Astrocyte of the cerebellum (primary cell): ENCODE measurements around the gene TRIM28.

Experiments used
- DNase-seq: peaks from one replicate; pipeline ENCODE4 v3.0.0-alpha.2; 2011; ENCODE audit warnings: low read depth
- H3K4me3 ChIP-seq: 2 replicates; pipeline ENCODE4 v1.5.1; 2011; ENCODE audit warnings: mild to moderate bottlenecking, low read depth, low read length, moderate library complexity
- in situ Hi-C: cut with HindIII; loops from 2 replicates; pipeline ENCODE4 v1.10.0; 2017; ENCODE audit warnings: low sequenced_read_pairs
- TF ChIP-seq, protein P1 (sequence below): IDR thresholded peaks from 2 replicates; pipeline ENCODE4 v1.5.1; 2012; ENCODE audit warnings: low read length, low read depth, moderate library complexity, mild to moderate bottlenecking; ENCODE audit errors: missing control alignments

Gene TRIM28

DNA sequence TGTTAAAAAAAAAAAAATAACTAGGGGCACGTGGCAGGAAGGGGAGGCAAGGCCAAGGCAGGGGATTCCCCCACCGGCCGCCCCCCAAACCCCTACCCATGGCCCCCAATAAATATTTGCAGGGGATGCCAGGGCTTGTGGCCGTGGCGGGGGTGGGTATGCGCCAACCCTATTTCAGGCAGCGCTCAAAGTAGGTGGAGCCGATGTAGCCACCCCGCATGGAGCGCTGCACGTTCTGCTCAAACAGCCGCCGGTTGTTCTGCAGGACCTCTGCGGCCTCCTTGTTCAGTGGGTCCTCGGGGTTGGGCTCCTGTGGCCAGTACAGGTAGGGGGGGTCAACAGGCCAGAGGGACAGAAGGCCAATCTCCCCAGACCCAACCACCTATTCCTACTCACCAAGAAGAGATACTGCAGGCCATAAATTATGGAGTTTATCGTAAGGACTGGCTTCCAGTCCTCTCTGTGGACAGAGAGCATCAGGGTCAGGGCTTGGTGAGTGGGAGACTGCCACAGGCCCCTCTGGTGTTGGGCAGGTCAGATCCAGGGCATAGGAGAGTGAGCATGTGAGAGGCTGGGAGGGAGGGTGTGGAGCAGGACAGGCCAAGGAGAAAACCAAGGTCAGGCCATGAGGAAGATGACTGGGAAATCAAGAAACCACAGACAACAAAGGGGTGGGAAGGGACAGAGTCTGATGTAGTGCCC is 12.2 kb downstream of the TRIM28 start:
- in situ Hi-C loops = no loop called here
- no peak for DNase-seq

DNA sequence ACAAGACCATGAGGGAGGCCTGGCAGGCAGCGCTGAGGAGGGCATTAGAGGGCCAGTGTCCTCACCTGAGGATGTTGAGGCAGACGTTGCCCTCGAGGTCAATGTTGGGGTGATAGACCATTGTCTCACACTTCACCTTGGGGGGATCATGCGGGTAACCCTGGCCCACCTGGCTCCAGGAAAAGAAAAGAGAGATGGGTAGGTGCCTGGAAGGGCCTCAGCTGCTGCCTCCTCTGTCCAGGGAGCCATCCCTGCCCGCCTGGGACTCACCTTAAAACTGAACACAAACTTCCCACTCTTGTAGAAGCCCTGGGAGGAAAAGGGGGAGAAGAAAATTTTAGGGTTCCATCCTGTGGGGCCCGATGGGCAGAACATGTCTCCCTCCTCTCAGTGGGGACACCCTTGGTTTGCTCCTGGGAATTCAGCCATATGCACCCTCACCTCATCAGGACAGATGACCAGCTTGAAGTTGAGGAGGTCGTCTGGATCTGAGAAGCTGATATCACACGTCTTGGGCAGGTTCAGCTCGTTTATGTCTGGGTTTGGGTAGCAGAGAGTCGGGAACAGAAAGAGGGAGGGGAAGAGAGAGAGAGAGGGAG is 12.9 kb downstream of the TRIM28 start:
- TF ChIP-seq, protein P1, sequence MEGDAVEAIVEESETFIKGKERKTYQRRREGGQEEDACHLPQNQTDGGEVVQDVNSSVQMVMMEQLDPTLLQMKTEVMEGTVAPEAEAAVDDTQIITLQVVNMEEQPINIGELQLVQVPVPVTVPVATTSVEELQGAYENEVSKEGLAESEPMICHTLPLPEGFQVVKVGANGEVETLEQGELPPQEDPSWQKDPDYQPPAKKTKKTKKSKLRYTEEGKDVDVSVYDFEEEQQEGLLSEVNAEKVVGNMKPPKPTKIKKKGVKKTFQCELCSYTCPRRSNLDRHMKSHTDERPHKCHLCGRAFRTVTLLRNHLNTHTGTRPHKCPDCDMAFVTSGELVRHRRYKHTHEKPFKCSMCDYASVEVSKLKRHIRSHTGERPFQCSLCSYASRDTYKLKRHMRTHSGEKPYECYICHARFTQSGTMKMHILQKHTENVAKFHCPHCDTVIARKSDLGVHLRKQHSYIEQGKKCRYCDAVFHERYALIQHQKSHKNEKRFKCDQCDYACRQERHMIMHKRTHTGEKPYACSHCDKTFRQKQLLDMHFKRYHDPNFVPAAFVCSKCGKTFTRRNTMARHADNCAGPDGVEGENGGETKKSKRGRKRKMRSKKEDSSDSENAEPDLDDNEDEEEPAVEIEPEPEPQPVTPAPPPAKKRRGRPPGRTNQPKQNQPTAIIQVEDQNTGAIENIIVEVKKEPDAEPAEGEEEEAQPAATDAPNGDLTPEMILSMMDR = no peak
- in situ Hi-C loops = no loop called here
- no peak for DNase-seq
- H3K4me3 ChIP-seq = peak overlapping the region; percentile 78

More for the DNA sequence above, 12.2 kb downstream of the TRIM28 start:
- H3K4me3 ChIP-seq = no peak overlapping the region
- TF ChIP-seq, protein P1 = no peak

DNA sequence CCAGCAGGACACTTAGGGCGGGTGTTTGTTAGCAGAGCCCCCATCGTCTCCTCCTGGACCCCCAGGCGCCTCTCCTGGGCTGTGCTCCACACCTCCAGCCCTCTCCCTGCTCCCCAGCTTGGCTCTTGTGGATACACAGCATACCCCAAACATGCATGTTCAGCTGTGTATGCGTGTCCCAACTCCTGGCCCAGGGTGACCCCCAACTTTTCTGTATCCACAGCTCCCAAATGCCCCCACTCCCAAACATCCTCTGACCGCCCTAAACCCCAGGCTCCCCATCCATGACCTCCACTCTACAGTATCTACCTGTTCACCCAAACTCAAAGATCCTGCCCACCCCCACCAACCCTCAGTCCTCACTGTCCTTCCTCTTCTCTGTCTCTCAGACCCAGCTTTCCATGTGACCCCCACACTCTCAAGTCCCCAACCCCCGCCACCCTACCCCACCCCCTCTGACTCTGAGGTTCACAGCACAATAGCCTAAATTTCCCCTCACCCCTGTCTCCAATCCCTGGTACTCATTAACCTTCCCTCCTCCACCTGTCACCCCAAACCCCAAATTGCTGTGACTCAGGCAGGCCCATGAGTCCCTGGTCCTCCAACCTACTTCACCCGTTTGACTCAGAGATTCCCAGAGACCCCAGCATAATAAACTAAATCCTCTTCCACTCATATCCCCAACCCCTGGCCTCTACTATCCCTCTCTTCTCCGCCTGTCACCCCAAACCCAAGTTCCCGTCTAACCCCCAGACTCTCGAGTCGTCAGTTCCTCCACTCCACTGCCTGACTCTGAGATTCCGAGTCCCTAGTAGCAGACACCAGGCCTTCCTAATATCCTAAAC is 13.6 kb downstream of the TRIM28 start:
- TF ChIP-seq, protein P1 = no peak
- in situ Hi-C loops = no loop called here
- peak overlapping the region; percentile 78 for H3K4me3 ChIP-seq
- no peak for DNase-seq

DNA sequence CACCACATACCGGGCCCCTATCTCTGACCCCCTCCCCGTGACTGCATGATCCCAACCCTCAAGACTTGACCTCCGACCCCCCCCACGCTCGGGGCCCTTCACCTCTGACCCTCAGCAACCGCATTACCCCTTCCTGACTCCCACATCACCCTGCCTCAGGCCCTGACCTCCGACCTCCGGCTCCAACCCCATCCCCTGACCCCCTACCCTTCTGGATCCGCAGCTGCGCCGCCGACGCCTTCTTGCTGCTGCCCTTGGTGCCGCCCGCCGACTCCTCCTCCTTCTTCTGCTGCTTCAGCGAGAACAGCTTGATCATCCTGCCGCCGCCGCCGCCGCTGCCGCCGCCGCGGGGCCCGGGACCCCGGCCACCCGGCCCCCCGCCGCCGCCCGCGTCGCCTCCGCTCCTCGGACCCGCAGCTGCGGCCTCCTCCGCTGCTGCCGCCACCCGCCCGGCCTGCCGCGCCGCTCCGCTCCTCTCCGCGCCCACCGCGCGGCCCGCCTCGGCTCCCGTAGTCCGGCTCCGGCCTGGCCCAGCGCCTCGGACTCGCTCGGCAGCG is 14.3 kb downstream of the TRIM28 start, which contains the start of gene UBE2M:
TSS of gene UBE2M (minus strand) at position 546 of the 557 bp plus-strand sequence. CDS start at position 316, 230 bp downstream.
- in situ Hi-C loops = no loop called here
- DNase-seq = no peak
- H3K4me3 ChIP-seq = peak within 1 kb of the TSS; percentile 78
- TF ChIP-seq, protein P1 = no peak

DNA sequence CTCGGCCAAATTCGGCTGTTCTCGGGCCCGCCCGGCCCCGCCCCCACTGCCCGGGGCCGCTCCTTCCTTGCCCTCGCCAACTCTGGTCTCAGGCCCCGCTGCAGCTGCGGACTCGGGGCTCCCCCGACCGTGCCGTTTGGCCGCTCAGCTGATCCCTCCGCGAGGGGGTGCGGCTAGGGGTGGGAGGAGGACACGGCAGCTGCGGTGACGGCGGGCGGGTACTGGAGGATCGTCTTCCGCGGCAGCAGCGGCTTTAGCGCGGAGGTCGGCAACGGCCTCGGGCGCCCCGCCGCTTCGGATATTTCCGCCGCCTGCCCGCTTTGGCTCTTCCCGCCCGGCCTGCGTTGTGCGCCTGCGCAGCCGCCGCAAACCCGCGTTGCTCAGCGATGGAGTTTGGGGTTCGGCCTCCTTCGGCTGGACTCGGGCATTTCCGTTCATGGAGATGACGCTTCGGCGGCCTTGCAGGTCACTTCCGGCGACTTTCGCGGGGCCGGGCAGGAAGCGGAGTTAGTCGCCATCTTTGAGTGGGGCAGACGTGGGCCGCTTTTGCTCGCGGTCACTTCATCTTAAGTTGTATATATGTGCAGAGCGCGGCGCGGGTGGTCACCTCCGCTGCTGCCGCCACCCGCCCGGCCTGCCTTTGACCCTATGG is 14.9 kb downstream of the TRIM28 start:
- DNase-seq = peak; percentile 97
- in situ Hi-C loops = no loop called here
- TF ChIP-seq, protein P1 = no peak
- peak overlapping the region; percentile 78 for H3K4me3 ChIP-seq
